Activated CD8-positive, alpha-beta memory T cell treated with anti-CD3 and anti-CD28 coated beads for 36 hours (primary cell): ENCODE data around the gene CRYGS. TPM values are rescaled to one million over a fixed set of nuclear protein-coding genes. Genes with fewer than 3 reads are reported as not detected.

Experiments
- CTCF ChIA-PET: fragments of 350-600 bp; sonication (Branson Sonifier 250); formaldehyde crosslinking; loops from one replicate; lab custom pipeline; 2021; ENCODE audit warnings: antibody characterized with exemption; lab: Charles Lee
- POLR2A ChIA-PET: fragments of 350-600 bp; sonication (Branson Sonifier 250); formaldehyde crosslinking; loops from one replicate; lab custom pipeline; 2021; ENCODE audit warnings: antibody characterized with exemption; lab: Charles Lee
- total RNA-seq, 2 experiments: library from RNA; stranded (reverse); gene quantifications; one replicate each; pipeline ENCODE4 v1.2.3, GENCODE V29; 2021

The CRYGS gene
- total RNA-seq, 2 experiments from 2014 or later: 2.3 to 2.4 TPM

GRCh38 chr3:186526256-186526606 is 17.9 kb downstream of the CRYGS start:
- ChIA-PET POLR2A (no interaction called here), CTCF (no interaction called here)

- ChIA-PET POLR2A (no interaction called here), CTCF (no interaction called here)
Measured at GRCh38 chr3:186525369-186526255, 18.6 kb downstream of the CRYGS start.

GRCh38 chr3:186524616-186525015 is 19.6 kb downstream of the CRYGS start:
- ChIA-PET POLR2A (no interaction called here), CTCF (interaction anchor here (0.7 kb wide), 1 partner anchor 1799 kb away, joined by 4 read pairs; no protein-coding TSS in a partner anchor)

- ChIA-PET POLR2A (no interaction called here), CTCF (no interaction called here)
Measured at GRCh38 chr3:186523434-186523833, 20.7 kb downstream of the CRYGS start.

- CTCF ChIA-PET: no interaction called here
- POLR2A ChIA-PET: no interaction called here
Measured at GRCh38 chr3:186523022-186523421, 21.2 kb downstream of the CRYGS start.

GRCh38 chr3:186520957-186521842 is 23.0 kb downstream of the CRYGS start:
- POLR2A ChIA-PET: no interaction called here
- CTCF ChIA-PET: interaction anchor here (1.0 to 2.9 kb wide), 3 partner anchors 8 to 14 kb away, joined by 3 to 15 read pairs (median 4); no protein-coding TSS in a partner anchor

GRCh38 chr3:186520431-186520830 is 23.7 kb downstream of the CRYGS start:
- ChIA-PET POLR2A (no interaction called here), CTCF (interaction anchor here (1.6 to 2.9 kb wide), 2 partner anchors 12 to 14 kb away, joined by 4 to 15 read pairs; no protein-coding TSS in a partner anchor)

- CTCF ChIA-PET: interaction anchor here (0.9 to 2.9 kb wide), 4 partner anchors 11 to 16 kb away, joined by 3 to 15 read pairs (median 4); no protein-coding TSS in a partner anchor
- POLR2A ChIA-PET: interaction anchor here (0.6 to 1.1 kb wide), 4 partner anchors 15 to 582 kb away, joined by 3 to 5 read pairs (median 4); partner anchors contain the start of genes DNAJB11 and TRA2B
Measured at GRCh38 chr3:186519021-186519658, 25.0 kb downstream of the CRYGS start.

- ChIA-PET POLR2A (no interaction called here), CTCF (interaction anchor here (0.6 to 2.1 kb wide), 5 partner anchors 17 to 534 kb away, joined by 3 to 8 read pairs (median 3); no protein-coding TSS in a partner anchor)
Measured at GRCh38 chr3:186517218-186517617, 27.0 kb downstream of the CRYGS start.

- CTCF ChIA-PET: interaction anchor here (0.6 to 2.1 kb wide), 4 partner anchors 17 to 533 kb away, joined by 3 to 8 read pairs (median 5); no protein-coding TSS in a partner anchor
- POLR2A ChIA-PET: no interaction called here
Measured at GRCh38 chr3:186516646-186517045, 27.5 kb downstream of the CRYGS start.

GRCh38 chr3:186515125-186515524 is 29.1 kb downstream of the CRYGS start:
- ChIA-PET POLR2A (no interaction called here), CTCF (no interaction called here)

- ChIA-PET CTCF (no interaction called here), POLR2A (no interaction called here)
Measured at GRCh38 chr3:186514296-186515002, 29.7 kb downstream of the CRYGS start.

- POLR2A ChIA-PET: interaction anchor here (1.2 kb wide), 1 partner anchor 22 kb away, joined by 3 read pairs; no protein-coding TSS in a partner anchor
Measured at GRCh38 chr3:186513386-186513785, 30.8 kb downstream of the CRYGS start.

GRCh38 chr3:186512570-186513302 is 31.4 kb downstream of the CRYGS start:
- ChIA-PET CTCF (interaction anchor here (0.6 to 1.6 kb wide), 3 partner anchors 9 to 22 kb away, joined by 3 to 4 read pairs (median 3); no protein-coding TSS in a partner anchor), POLR2A (interaction anchor here (1.2 kb wide), 1 partner anchor 22 kb away, joined by 3 read pairs; no protein-coding TSS in a partner anchor)

More at GRCh38 chr3:186513386-186513785, 30.8 kb downstream of the CRYGS start:
- CTCF ChIA-PET: interaction anchor here (1.4 to 1.6 kb wide), 2 partner anchors 9 to 21 kb away, joined by 3 read pairs; no protein-coding TSS in a partner anchor

- CTCF ChIA-PET: no interaction called here
- POLR2A ChIA-PET: no interaction called here
Measured at GRCh38 chr3:186511702-186512101, 32.5 kb downstream of the CRYGS start.

- ChIA-PET POLR2A (no interaction called here), CTCF (no interaction called here)
Measured at GRCh38 chr3:186511245-186511644, 32.9 kb downstream of the CRYGS start.

- CTCF ChIA-PET: no interaction called here
- POLR2A ChIA-PET: no interaction called here
Measured at GRCh38 chr3:186510374-186511079, 33.7 kb downstream of the CRYGS start.
